ENCODE results near the gene ACTRT2. TPM values are rescaled to one million over a fixed set of nuclear protein-coding genes. Genes with fewer than 3 reads are reported as not detected.

ACTRT2 gene
- total and polyA plus RNA-seq, 8 donors, result not detected

DNA sequence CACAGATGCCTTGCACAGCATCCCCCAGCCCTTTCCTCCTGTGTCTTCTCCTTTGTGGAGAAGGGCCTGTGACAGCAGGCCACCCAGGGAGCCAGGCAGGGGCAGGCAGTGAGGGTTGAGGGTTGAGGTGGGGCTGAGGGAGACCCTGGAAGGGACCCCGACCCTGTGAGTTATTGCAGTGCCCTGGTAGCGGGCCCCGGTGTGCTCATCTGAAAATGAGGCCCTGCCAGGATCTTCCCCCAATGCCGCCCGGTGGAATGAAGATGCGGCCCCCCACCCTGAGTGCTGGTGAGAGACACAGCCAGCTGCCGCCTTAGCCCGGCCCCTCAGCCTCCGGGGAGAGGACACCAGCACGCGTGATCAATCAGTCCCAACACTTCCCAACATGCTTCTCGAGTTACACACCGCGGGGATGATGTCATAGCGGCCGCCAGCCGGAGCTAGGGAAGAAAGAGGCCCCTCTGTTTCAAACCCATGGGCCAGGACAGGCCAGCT is 36.2 kb upstream of the ACTRT2 start:
- intact Hi-C loops (cut with DNase I; ENCODE audit: low total_unique reads), result no loop called here
- WGBS, 5 donors, result 62 to 76% (median 69%) methylated on average over 16 to 17 of the region's 17 CpGs
- DNase-seq, result peak in 1 of 2 donors; percentile 89

GRCh38 chr1:2985694-2986548 is 35.3 kb upstream of the ACTRT2 start:
- no peak overlapping the region for H3K4me3 ChIP-seq
- DNase-seq, result no peak
- WGBS, 5 donors, result 90 to 94% (median 94%) methylated on average over 5 of the region's 5 CpGs
- peaks cover 0 to 33% (median 0%) of the 10 kb centered on the region in 3 donors for H3K27me3 ChIP-seq
- no peak for TF ChIP-seq EP300 (IDR thresholded peaks at IDR 0.05)
- no peak for TF ChIP-seq POLR2A (IDR thresholded peaks at IDR 0.05)
- TF ChIP-seq, protein P1, sequence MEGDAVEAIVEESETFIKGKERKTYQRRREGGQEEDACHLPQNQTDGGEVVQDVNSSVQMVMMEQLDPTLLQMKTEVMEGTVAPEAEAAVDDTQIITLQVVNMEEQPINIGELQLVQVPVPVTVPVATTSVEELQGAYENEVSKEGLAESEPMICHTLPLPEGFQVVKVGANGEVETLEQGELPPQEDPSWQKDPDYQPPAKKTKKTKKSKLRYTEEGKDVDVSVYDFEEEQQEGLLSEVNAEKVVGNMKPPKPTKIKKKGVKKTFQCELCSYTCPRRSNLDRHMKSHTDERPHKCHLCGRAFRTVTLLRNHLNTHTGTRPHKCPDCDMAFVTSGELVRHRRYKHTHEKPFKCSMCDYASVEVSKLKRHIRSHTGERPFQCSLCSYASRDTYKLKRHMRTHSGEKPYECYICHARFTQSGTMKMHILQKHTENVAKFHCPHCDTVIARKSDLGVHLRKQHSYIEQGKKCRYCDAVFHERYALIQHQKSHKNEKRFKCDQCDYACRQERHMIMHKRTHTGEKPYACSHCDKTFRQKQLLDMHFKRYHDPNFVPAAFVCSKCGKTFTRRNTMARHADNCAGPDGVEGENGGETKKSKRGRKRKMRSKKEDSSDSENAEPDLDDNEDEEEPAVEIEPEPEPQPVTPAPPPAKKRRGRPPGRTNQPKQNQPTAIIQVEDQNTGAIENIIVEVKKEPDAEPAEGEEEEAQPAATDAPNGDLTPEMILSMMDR (IDR thresholded peaks at IDR 0.05), result no peak
- TF ChIP-seq POLR2AphosphoS5 (IDR thresholded peaks at IDR 0.05), result no peak
- intact Hi-C loops (cut with DNase I; ENCODE audit: low total_unique reads), result no loop called here
- H3K36me3 ChIP-seq, result no peaks in the 10 kb centered on the region
- H3K9me3 ChIP-seq, result no peaks in the 10 kb centered on the region
- no peak overlapping the region for H3K27ac ChIP-seq
- no peaks in the 10 kb centered on the region for H3K4me1 ChIP-seq

More for the DNA sequence above, 36.2 kb upstream of the ACTRT2 start:
- peaks cover 0 to 36% (median 0%) of the 10 kb centered on the region in 3 donors for H3K27me3 ChIP-seq
- H3K9me3 ChIP-seq, result no peaks in the 10 kb centered on the region
- H3K4me1 ChIP-seq, result no peaks in the 10 kb centered on the region
- no peak overlapping the region for H3K4me3 ChIP-seq
- no peaks in the 10 kb centered on the region for H3K36me3 ChIP-seq
- H3K27ac ChIP-seq, result no peak overlapping the region
- TF ChIP-seq, protein P1 (IDR thresholded peaks at IDR 0.05), result no peak
- TF ChIP-seq POLR2A (IDR thresholded peaks at IDR 0.05), result no peak
- no peak for TF ChIP-seq POLR2AphosphoS5 (IDR thresholded peaks at IDR 0.05)
- no peak for TF ChIP-seq EP300 (IDR thresholded peaks at IDR 0.05)

GRCh38 chr1:2986549-2987305 is 34.5 kb upstream of the ACTRT2 start:
- intact Hi-C loops (cut with DNase I; ENCODE audit: low total_unique reads), result no loop called here
- no peak for DNase-seq
- 86 to 92% (median 91%) methylated on average over 9 to 10 of the region's 10 CpGs for WGBS, 5 donors

DNA sequence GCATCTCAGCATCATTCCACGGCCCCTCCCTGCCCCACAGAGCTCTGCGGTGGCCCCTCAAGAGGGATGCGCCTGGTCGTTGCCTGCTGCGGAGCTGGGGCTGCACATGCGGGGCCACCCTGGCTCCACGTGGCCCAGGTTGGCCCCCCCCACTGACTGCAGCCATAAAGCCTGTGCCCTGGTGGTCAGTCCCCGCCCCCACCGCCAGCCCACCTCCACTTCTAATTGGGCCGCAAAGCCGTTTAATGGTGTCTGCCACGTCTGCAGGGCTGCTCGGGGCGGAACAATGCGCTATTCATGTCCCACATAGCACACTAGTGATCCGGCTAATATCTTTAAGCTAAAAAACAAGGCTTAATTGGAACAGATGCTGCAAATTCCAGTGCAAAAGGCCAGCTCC is 33.5 kb upstream of the ACTRT2 start:
- no peak for TF ChIP-seq POLR2A (IDR thresholded peaks at IDR 0.05)
- TF ChIP-seq EP300 (IDR thresholded peaks at IDR 0.05), result no peak
- TF ChIP-seq POLR2AphosphoS5 (IDR thresholded peaks at IDR 0.05), result no peak
- TF ChIP-seq, protein P1 (IDR thresholded peaks at IDR 0.05), result no peak
- H3K4me3 ChIP-seq, result no peak overlapping the region
- intact Hi-C loops (cut with DNase I; ENCODE audit: low total_unique reads), result no loop called here

More at GRCh38 chr1:2986549-2987305, 34.5 kb upstream of the ACTRT2 start:
- peaks cover 0 to 39% (median 0%) of the 10 kb centered on the region in 3 donors for H3K27me3 ChIP-seq
- no peaks in the 10 kb centered on the region for H3K4me1 ChIP-seq
- H3K36me3 ChIP-seq, result no peaks in the 10 kb centered on the region
- no peak for TF ChIP-seq POLR2A (IDR thresholded peaks at IDR 0.05)
- H3K4me3 ChIP-seq, result no peak overlapping the region
- no peaks in the 10 kb centered on the region for H3K9me3 ChIP-seq
- no peak overlapping the region for H3K27ac ChIP-seq

More for the DNA sequence above, 33.5 kb upstream of the ACTRT2 start:
- no peak for DNase-seq
- Histone ChIP-seq H3K4me1 (no peaks in the 10 kb centered on the region), H3K36me3 (no peaks in the 10 kb centered on the region), H3K27me3 (peaks cover 0 to 37% (median 0%) of the 10 kb centered on the region in 3 donors), H3K27ac (no peak overlapping the region), H3K9me3 (peaks cover 0 to 1% (median 0%) of the 10 kb centered on the region in 4 donors)
- 86 to 91% (median 88%) methylated on average over 13 to 16 of the region's 16 CpGs for WGBS, 5 donors
